ENCODE measurements around the gene HOXB2.

DNA sequence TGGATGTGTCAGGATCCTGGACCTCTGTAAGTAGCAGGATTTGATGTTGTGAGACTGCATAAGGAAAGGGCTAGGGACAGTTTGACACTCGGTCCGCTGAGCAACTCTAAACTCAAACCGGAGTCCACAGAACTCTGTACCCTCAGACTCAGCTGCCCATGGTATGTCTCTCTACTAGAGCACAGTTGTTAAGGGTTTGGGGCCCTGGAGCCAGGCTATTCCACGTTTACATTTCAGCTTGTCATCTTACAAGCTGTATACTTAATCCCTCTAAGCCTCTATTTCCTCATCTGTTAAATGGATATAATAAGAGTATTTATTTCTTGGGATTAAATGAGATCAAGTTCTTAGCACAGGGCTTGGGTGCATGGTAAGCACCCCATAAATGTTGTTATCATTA lies 42.0 kb downstream of the HOXB2 start:
- TF ChIP-seq, protein P1, sequence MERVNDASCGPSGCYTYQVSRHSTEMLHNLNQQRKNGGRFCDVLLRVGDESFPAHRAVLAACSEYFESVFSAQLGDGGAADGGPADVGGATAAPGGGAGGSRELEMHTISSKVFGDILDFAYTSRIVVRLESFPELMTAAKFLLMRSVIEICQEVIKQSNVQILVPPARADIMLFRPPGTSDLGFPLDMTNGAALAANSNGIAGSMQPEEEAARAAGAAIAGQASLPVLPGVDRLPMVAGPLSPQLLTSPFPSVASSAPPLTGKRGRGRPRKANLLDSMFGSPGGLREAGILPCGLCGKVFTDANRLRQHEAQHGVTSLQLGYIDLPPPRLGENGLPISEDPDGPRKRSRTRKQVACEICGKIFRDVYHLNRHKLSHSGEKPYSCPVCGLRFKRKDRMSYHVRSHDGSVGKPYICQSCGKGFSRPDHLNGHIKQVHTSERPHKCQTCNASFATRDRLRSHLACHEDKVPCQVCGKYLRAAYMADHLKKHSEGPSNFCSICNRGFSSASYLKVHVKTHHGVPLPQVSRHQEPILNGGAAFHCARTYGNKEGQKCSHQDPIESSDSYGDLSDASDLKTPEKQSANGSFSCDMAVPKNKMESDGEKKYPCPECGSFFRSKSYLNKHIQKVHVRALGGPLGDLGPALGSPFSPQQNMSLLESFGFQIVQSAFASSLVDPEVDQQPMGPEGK (CRISPR knock-in tag; IDR thresholded peaks at IDR 0.05; ENCODE audit: borderline replicate concordance): no peak
- no peak for TF ChIP-seq ISL1 (CRISPR knock-in tag; IDR thresholded peaks at IDR 0.05)
- TF ChIP-seq ARNTL (CRISPR knock-in tag; IDR thresholded peaks at IDR 0.05; ENCODE audit: borderline replicate concordance, low read depth): no peak
- no peak for TF ChIP-seq ZNF70 (CRISPR knock-in tag; IDR thresholded peaks at IDR 0.05)
- TF ChIP-seq BACH2 (CRISPR knock-in tag; IDR thresholded peaks at IDR 0.05; ENCODE audit: borderline replicate concordance): no peak
- TF ChIP-seq TCF4 (CRISPR knock-in tag; IDR thresholded peaks at IDR 0.05; ENCODE audit: borderline replicate concordance): no peak
- no peak for TF ChIP-seq OSR1 (CRISPR knock-in tag; IDR thresholded peaks at IDR 0.05)
- TF ChIP-seq, protein P2, sequence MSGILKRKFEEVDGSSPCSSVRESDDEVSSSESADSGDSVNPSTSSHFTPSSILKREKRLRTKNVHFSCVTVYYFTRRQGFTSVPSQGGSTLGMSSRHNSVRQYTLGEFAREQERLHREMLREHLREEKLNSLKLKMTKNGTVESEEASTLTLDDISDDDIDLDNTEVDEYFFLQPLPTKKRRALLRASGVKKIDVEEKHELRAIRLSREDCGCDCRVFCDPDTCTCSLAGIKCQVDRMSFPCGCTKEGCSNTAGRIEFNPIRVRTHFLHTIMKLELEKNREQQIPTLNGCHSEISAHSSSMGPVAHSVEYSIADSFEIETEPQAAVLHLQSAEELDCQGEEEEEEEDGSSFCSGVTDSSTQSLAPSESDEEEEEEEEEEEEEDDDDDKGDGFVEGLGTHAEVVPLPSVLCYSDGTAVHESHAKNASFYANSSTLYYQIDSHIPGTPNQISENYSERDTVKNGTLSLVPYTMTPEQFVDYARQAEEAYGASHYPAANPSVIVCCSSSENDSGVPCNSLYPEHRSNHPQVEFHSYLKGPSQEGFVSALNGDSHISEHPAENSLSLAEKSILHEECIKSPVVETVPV (CRISPR knock-in tag; IDR thresholded peaks at IDR 0.05): no peak
- no peak for TF ChIP-seq ZNF565 (CRISPR knock-in tag; conservative IDR thresholded peaks at IDR 0.05; ENCODE audit: low read depth)
- TF ChIP-seq ZC3H10 (CRISPR knock-in tag; IDR thresholded peaks at IDR 0.05): no peak
- TF ChIP-seq, protein P3, sequence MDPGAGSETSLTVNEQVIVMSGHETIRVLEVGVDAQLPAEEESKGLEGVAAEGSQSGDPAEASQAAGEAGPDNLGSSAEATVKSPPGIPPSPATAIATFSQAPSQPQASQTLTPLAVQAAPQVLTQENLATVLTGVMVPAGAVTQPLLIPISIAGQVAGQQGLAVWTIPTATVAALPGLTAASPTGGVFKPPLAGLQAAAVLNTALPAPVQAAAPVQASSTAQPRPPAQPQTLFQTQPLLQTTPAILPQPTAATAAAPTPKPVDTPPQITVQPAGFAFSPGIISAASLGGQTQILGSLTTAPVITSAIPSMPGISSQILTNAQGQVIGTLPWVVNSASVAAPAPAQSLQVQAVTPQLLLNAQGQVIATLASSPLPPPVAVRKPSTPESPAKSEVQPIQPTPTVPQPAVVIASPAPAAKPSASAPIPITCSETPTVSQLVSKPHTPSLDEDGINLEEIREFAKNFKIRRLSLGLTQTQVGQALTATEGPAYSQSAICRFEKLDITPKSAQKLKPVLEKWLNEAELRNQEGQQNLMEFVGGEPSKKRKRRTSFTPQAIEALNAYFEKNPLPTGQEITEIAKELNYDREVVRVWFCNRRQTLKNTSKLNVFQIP (CRISPR knock-in tag; IDR thresholded peaks at IDR 0.05; ENCODE audit: borderline replicate concordance, low read depth): no peak
- TF ChIP-seq, protein P4, sequence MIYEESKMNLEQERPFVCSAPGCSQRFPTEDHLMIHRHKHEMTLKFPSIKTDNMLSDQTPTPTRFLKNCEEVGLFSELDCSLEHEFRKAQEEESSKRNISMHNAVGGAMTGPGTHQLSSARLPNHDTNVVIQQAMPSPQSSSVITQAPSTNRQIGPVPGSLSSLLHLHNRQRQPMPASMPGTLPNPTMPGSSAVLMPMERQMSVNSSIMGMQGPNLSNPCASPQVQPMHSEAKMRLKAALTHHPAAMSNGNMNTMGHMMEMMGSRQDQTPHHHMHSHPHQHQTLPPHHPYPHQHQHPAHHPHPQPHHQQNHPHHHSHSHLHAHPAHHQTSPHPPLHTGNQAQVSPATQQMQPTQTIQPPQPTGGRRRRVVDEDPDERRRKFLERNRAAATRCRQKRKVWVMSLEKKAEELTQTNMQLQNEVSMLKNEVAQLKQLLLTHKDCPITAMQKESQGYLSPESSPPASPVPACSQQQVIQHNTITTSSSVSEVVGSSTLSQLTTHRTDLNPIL (CRISPR knock-in tag; IDR thresholded peaks at IDR 0.05; ENCODE audit: low read depth): no peak
- no peak for TF ChIP-seq ESRRG (CRISPR knock-in tag; IDR thresholded peaks at IDR 0.05)
- no peak for TF ChIP-seq ZFP30 (CRISPR knock-in tag; IDR thresholded peaks at IDR 0.05)
